ENCODE results near the gene C5orf22.

The C5orf22 gene

GRCh38 chr5:31604240-31604639, 72.1 kb downstream of the C5orf22 start:
- no peak for TF ChIP-seq CTCF (IDR thresholded peaks at IDR 0.05; ENCODE audit: low read depth, low read length)
- H3K4me3 ChIP-seq (ENCODE audit: low read depth, low read length): no peak overlapping the region

DNA sequence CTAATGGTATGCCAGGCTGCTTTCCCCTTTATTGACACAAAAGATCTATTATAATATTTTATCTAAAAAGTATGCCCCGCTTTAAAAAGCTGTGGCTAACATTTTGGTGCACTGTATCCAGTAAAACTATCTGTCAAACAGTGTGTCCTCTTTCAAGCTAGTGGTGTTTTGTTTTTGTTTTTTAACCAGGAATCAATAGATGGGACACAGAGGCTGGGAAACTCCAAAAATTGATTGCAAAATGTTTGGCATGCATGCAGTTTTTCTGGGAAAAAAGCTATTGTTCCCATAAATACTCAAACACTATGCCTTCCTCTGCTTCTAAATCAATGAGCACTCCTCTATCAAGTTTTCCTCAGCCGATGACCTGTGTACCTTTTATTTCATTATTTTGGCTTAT, 72.5 kb downstream of the C5orf22 start:
- TF ChIP-seq CTCF (IDR thresholded peaks at IDR 0.05; ENCODE audit: low read depth, low read length): no peak
- no peak overlapping the region for H3K4me3 ChIP-seq (ENCODE audit: low read depth, low read length)

All from WI38 (cell line).